AG09309 (cell line): ENCODE data around the gene AMPH.
"Not testable (repeated sequence)": the region's sequence is repeated elsewhere in the genome, so short reads cannot be mapped to it uniquely, and the experiment has no call there.

ENCODE experiments used
- DNase-seq: peaks from one replicate; pipeline ENCODE4 v3.0.0-alpha.2; 2010; ENCODE audit warnings: low read depth
- H3K4me3 ChIP-seq: 2 replicates; pipeline ENCODE4 v1.5.1; 2011; ENCODE audit warnings: mild to moderate bottlenecking, low read depth, low read length, moderate library complexity; ENCODE audit not compliant: control insufficient read depth
- CTCF ChIP-seq: IDR thresholded peaks from 2 replicates; pipeline ENCODE4 v1.5.1; 2011; ENCODE audit warnings: mild to moderate bottlenecking, low read depth, low read length, inconsistent platforms; ENCODE audit not compliant: insufficient read depth, control insufficient read depth; ENCODE audit errors: missing control alignments

AMPH gene

GRCh38 chr7:38341172-38341705 lies 289.9 kb downstream of the AMPH start:
- peak; percentile 27 for TF ChIP-seq CTCF
- not testable (repeated sequence) for DNase-seq, H3K4me3 ChIP-seq

- no peak for TF ChIP-seq CTCF
- H3K4me3 ChIP-seq = no peak overlapping the region
- no peak for DNase-seq
These were observed 291.0 kb downstream of the AMPH start for GRCh38 chr7:38339953-38340819.

- H3K4me3 ChIP-seq, DNase-seq: not testable (repeated sequence)
These were observed 295.0 kb downstream of the AMPH start for GRCh38 chr7:38336148-38336515.

GRCh38 chr7:38335492-38336147 lies 295.6 kb downstream of the AMPH start:
- peak; percentile 100 for TF ChIP-seq CTCF
- peak; percentile 67 for DNase-seq
- H3K4me3 ChIP-seq = no peak overlapping the region

- no peak overlapping the region for H3K4me3 ChIP-seq
- no peak for DNase-seq
- TF ChIP-seq CTCF = no peak
These were observed 296.1 kb downstream of the AMPH start for GRCh38 chr7:38335128-38335491.

- no peak for TF ChIP-seq CTCF
- no peak overlapping the region for H3K4me3 ChIP-seq
These were observed 297.0 kb downstream of the AMPH start for GRCh38 chr7:38334163-38334562.

More at GRCh38 chr7:38334163-38334562, 297.0 kb downstream of the AMPH start:
- DNase-seq = no peak
